Left hindlimb (tissue), 1 donor: ENCODE data around the gene POLE2.
A peak's percentile ranks its signal among the peaks of the same experiment; 100 is the strongest.
"Not testable (repeated sequence)": the region's sequence is repeated elsewhere in the genome, so short reads cannot be mapped to it uniquely, and the experiment has no call there.

Experiments used
- DNase-seq: peaks from one replicate; pipeline ENCODE4 v3.0.0-alpha.2; 2018

The POLE2 gene

DNA sequence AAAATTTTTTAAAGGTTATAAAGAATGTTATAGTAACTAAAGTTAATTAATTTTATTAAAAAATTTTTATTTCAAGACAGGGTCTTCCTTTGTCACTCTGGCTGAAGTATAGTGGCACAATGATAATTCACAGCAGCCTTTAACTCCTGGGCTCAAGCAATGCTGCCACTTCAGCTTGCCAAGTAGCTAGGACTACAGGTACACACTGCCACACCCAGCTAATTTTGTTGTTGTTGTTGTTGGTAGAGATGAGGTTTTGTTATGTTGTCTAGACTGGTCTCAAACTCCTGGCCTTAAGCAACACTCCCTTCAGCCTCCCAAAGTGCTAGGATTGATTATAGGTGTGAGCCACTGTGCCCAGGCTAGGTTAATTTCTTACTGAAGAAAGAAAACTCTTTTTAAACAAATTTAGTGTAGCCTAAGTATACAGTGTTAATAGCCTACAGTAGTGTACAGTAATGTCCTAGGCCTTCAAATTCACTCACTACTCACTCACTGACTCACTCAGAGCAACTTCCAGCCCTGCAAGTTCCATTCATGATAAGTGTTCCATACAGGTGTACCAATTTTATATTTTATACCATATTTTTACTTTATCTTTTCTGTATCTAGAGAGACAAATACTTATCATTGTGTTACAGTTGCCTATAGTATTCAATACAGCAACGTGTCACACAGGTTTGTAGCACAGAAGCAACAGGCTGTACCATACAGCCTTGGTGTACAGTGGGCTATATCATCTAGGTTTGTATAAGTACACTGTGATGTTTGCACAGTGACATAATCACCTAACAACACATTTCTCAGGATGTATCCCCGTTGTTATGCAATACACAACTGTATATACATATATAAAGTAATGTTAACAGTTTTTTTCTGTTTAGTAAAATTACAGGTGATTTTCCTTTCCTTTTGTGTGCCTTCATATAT lies 28.2 kb downstream of the POLE2 start:
- DNase-seq = no peak

DNA sequence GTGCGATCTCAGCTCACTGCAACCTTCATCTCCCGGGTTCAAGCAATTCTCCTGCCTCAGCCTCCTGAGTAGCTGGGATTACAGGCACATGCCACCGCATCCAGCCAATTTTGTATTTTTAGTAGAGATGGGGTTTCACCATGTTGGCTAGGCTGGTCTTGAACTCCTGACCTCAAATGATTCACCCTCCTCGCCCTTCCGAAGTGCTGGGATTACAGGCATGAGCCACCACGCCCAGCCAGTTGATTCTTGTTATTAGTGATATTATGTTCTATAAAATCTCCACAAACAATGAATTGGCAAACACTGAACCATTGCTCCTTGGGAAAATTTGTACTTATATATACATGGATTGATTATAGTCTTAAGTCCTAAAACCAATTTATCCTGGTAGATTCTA lies 30.5 kb downstream of the POLE2 start:
- DNase-seq = not testable (repeated sequence)

- DNase-seq = no peak
These were observed 33.5 kb downstream of the POLE2 start for GRCh38 chr14:49654511-49654910.

GRCh38 chr14:49653508-49653907 lies 34.5 kb downstream of the POLE2 start:
- no peak for DNase-seq

DNA sequence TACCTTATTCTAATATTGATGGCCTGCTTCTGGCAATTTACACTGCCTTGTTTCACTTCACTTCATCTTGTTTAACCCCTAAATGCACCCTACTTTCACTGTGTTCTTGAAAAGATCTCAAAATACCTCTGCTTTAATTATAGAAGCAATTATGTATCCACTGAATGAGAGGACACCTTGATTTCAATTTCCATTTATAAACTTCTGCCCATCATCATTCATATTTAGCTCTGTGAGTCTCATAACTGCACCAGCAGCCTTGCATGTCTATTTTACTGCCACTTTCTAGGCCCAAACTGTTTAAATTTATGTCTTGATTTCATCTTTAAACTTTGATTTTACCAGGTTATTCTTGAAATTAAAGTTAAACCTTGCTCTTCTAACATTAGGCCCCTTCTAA lies 45.9 kb downstream of the POLE2 start:
- DNase-seq = no peak

- DNase-seq = no peak
These were observed 46.3 kb downstream of the POLE2 start for GRCh38 chr14:49641697-49642129.

- no peak for DNase-seq
These were observed 47.2 kb downstream of the POLE2 start for GRCh38 chr14:49640540-49641417.

DNA sequence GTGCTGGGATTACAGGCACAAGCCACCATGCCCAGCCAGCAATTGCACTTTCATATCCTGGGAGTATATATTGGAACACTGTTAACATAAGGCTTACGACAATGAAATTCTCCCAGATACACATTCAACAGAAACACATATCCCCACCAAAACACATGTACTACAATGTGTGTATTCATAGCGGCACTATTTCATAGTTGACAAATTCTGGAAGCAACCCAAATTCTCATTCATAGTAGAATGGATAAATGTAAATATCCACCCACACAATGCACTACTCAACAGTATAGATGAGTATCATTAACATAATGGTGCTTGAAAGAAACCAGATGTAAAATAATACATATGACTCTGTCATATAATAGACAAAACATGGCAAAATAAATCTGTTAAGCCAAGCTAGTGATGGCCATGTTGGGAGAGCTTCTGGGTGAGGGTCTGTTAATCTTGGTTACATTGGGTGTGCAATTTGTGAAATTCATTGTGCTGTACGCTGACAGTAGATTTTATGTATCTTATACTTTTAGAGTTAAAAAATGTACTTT lies 50.4 kb downstream of the POLE2 start:
- DNase-seq = no peak

GRCh38 chr14:49636866-49637265 lies 51.1 kb downstream of the POLE2 start:
- no peak for DNase-seq

DNA sequence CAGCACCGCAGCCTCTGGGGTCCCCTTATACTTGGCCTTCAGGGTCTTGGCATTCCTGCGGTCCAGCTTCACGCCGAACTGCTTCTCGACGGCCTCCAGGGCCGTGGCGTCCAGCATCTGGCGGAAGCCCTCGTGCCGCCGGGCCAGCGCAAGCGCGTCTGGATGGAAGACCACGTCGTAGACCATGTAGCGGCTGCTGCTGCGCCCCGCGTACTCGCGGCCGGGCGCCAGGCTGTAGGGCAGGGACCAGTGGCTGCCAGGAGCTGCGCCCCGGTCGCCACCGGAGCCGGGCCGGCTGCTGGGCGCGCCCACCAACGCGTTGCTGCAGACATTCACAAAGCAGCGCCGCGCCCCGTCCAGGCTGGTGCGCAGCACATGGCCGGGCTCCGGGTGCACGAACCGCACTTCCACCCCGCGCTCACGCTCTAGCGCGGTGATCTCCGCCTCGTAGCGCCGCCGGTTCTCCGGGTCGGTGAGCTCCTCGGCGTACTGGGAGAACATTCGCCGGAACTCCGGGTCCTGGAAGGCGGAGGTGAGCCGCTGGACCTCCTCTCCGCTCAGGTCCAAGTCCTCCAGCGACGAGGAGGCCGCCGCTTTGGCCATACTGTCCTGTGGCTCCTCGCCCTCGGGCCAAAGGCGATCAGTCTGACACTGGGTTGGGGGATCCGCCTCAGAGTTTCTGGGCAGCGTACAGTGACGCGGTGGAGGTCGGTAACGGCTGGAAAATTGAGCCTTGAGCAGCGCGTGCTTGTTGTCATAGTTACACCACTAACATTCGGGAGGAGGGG lies 53.3 kb downstream of the POLE2 start, which contains the start of gene DNAAF2:
Gene DNAAF2, minus strand, starts transcription at position 698 of the 788 bp plus-strand sequence. Its CDS starts 95 bp downstream, at position 603.
- peak; percentile 82 for DNase-seq

- DNase-seq = peak; percentile 98
These were observed 54.1 kb downstream of the POLE2 start for GRCh38 chr14:49633640-49634546.

- DNase-seq = no peak
These were observed 63.8 kb downstream of the POLE2 start for GRCh38 chr14:49623941-49624839.

- no peak for DNase-seq
These were observed 64.6 kb downstream of the POLE2 start for GRCh38 chr14:49623387-49623786.

DNA sequence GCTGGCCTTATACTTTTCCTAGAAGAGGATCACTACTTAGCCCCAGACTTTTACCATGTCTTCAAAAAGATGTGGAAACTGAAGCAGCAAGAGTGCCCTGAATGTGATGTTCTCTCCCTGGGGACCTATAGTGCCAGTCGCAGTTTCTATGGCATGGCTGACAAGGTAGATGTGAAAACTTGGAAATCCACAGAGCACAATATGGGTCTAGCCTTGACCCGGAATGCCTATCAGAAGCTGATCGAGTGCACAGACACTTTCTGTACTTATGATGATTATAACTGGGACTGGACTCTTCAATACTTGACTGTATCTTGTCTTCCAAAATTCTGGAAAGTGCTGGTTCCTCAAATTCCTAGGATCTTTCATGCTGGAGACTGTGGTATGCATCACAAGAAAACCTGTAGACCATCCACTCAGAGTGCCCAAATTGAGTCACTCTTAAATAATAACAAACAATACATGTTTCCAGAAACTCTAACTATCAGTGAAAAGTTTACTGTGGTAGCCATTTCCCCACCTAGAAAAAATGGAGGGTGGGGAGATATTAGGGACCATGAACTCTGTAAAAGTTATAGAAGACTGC lies 65.9 kb downstream of the POLE2 start:
- no peak for DNase-seq

GRCh38 chr14:49621114-49621881 lies 66.7 kb downstream of the POLE2 start:
- peak; percentile 77 for DNase-seq

DNA sequence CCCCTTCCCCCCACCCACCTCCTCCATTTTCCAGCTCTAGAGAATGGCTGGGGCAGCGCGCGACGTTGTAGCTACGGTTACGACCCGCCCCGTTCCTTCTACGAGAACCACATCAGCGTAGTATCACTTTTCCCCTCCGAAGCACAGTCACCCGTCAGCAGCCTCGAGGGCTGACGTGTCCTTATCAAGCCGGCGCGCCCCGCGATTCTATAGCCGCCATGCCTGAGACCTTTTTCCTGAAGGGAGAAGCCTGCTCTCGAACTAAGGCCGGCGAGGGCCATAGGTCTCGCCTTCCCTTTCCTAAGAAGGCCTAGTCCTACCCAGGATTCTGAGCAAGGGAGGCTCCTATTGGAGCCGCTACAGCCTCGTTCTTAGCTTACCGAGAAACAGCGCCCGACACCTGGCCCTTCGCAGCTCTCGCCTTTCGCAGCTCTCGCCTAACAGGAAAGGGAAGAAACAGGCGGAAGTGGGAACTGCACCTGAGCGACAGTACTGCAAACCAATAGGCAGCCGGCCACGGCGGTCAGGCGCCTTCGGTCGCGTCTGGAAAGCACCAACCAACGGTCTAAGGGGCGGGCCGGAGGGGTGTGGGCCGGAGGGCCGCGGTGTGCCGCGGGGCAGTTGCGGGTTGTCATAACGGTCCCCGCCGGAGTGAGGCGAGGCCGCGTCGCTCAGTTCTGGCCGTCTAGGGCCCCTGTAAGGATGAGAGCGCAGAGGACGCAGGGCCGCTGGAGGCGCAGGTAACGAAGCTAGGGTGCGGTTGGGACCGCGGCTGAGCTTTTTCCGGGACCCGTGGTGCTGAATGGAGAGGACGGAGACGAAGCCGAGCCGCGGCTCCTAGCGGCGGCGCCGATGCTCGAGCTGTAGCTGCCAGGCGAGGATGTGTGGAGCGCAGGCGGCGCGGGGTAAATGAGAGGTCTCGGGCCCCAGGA lies 67.6 kb downstream of the POLE2 start, which contains the start of the genes MGAT2 and RPL36AL:
Gene MGAT2, plus strand, starts transcription at position 618 of the 932 bp plus-strand sequence. CDS start 470 bp downstream, outside the sequence.
Gene RPL36AL, minus strand, starts transcription at position 445 of the 932 bp plus-strand sequence. CDS start 1,522 bp downstream, outside the sequence.
- DNase-seq = peak; percentile 98

DNA sequence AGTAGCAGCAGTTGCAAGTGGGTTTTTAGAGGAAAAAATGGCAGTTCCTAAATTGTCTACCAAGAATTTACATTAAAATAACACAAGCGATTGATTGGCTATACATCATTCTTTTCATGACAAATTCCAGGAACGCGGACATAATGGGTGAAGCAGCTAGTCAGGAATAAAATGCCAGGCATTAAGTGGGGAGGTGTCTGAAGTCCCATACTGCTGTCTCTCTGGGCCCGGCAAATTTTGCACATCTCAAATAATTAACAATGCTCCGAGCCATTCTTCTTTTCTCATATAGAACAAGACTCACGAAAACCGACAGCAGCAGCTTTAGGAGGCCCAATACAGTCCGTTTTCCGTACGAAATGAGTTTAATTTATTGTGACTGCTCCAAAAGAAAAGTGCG lies 68.3 kb downstream of the POLE2 start:
- no peak for DNase-seq
